ENCODE measurements around the gene CTTN.
"Not testable (repeated sequence)": the region's sequence is repeated elsewhere in the genome, so short reads cannot be mapped to it uniquely, and the experiment has no call there.

Gene CTTN

GRCh38 chr11:70429724-70430521 lies 31.6 kb downstream of the CTTN start:
- no peak for DNase-seq

- DNase-seq: no peak
These were observed 32.6 kb downstream of the CTTN start for GRCh38 chr11:70430671-70431574.

- DNase-seq: no peak
These were observed 33.3 kb downstream of the CTTN start for GRCh38 chr11:70431611-70432010.

- DNase-seq: no peak
These were observed 33.7 kb downstream of the CTTN start for GRCh38 chr11:70432065-70432464.

- DNase-seq: no peak
These were observed 34.3 kb downstream of the CTTN start for GRCh38 chr11:70432580-70432979.

- no peak for DNase-seq
These were observed 34.7 kb downstream of the CTTN start for GRCh38 chr11:70433038-70433437.

- DNase-seq: no peak
These were observed 35.2 kb downstream of the CTTN start for GRCh38 chr11:70433526-70433925.

- DNase-seq: no peak
These were observed 35.9 kb downstream of the CTTN start for GRCh38 chr11:70433966-70434812.

- DNase-seq: no peak
These were observed 36.5 kb downstream of the CTTN start for GRCh38 chr11:70434813-70435278.

- DNase-seq: no peak
These were observed 37.0 kb downstream of the CTTN start for GRCh38 chr11:70435361-70435760.

- no peak for DNase-seq
These were observed 37.6 kb downstream of the CTTN start for GRCh38 chr11:70435765-70436500.

- DNase-seq: no peak
These were observed 38.2 kb downstream of the CTTN start for GRCh38 chr11:70436501-70436860.

GRCh38 chr11:70437111-70437784 lies 38.9 kb downstream of the CTTN start:
- DNase-seq: no peak

GRCh38 chr11:70440206-70440605 lies 41.9 kb downstream of the CTTN start:
- no peak for DNase-seq

- DNase-seq: no peak
These were observed 45.4 kb downstream of the CTTN start for GRCh38 chr11:70443773-70444030.

GRCh38 chr11:70445091-70445490 lies 46.8 kb downstream of the CTTN start:
- no peak for DNase-seq

GRCh38 chr11:70445605-70446004 lies 47.3 kb downstream of the CTTN start:
- no peak for DNase-seq

- DNase-seq: no peak
These were observed 50.7 kb downstream of the CTTN start for GRCh38 chr11:70448983-70449567.

- DNase-seq: no peak
These were observed 56.0 kb downstream of the CTTN start for GRCh38 chr11:70454197-70454767.

GRCh38 chr11:70454811-70455210 lies 56.5 kb downstream of the CTTN start:
- DNase-seq: not testable (repeated sequence)

- DNase-seq: no peak
These were observed 57.0 kb downstream of the CTTN start for GRCh38 chr11:70455354-70455753.
